SU-DHL-6 (cell line): ENCODE results near the gene NEURL4.

ENCODE experiments used
- H2AFZ ChIP-seq: fragments of 200-600 bp; sonication (generic); 2 replicates; pipeline ENCODE4 v1.6.1; 2014; ENCODE audit warnings: low read depth, mild to moderate bottlenecking, moderate library complexity, mixed read lengths, antibody characterized with exemption, low read length; ENCODE audit not compliant: severe bottlenecking
- H3F3A ChIP-seq: fragments of 200-600 bp; shearing (Covaris generic); 2 replicates; pipeline ENCODE4 v1.6.0; 2016; ENCODE audit warnings: antibody characterized with exemption, mild to moderate bottlenecking; ENCODE audit not compliant: insufficient read depth
- H3K27ac ChIP-seq: fragments of 200-600 bp; sonication (generic); 2 replicates; pipeline ENCODE4 v1.5.1; 2016; ENCODE audit warnings: low read depth, mild to moderate bottlenecking, low read length, moderate library complexity, mixed read lengths
- H3K27me3 ChIP-seq: fragments of 200-600 bp; sonication (generic), shearing (Covaris generic); 2 replicates; pipeline ENCODE4 v1.6.0; 2014; ENCODE audit warnings: mild to moderate bottlenecking, low read length
- H3K36me3 ChIP-seq: fragments of 200-600 bp; sonication (generic); 2 replicates; pipeline ENCODE4 v1.6.1; 2014; ENCODE audit warnings: mild to moderate bottlenecking, low read length, mixed read lengths
- H3K4me2 ChIP-seq: fragments of 300-600, 200-600 bp; shearing (Covaris generic), sonication (generic); 2 replicates; pipeline ENCODE4 v1.6.0; 2014; ENCODE audit warnings: low read length, low read depth, mild to moderate bottlenecking; ENCODE audit not compliant: poor library complexity, severe bottlenecking
- H3K4me3 ChIP-seq: fragments of 200-600 bp; sonication (generic); 2 replicates; pipeline ENCODE4 v1.5.1; 2014; ENCODE audit warnings: antibody characterized with exemption, low read length, mild to moderate bottlenecking, mixed read lengths; ENCODE audit not compliant: insufficient read depth, poor library complexity, severe bottlenecking
- H3K79me2 ChIP-seq: fragments of 200-600 bp; sonication (generic); 2 replicates; pipeline ENCODE4 v1.6.1; 2014; ENCODE audit warnings: mild to moderate bottlenecking, low read length, moderate library complexity; ENCODE audit not compliant: insufficient read depth
- H3K9ac ChIP-seq: fragments of 200-600 bp; sonication (generic); 2 replicates; pipeline ENCODE4 v1.7.0; 2014; ENCODE audit warnings: mild to moderate bottlenecking, low read length
- H3K9me2 ChIP-seq: fragments of 200-600 bp; sonication (generic); replicated peaks from 2 replicates; pipeline ENCODE4 v1.6.1; 2014; ENCODE audit warnings: low read length; ENCODE audit not compliant: insufficient read depth
- H3K9me3 ChIP-seq: fragments of 200-600 bp; sonication (generic); 2 replicates; pipeline ENCODE4 v1.6.1; 2014; ENCODE audit warnings: low read length, mixed read lengths; ENCODE audit not compliant: insufficient read depth
- H4K20me1 ChIP-seq: fragments of 200-600 bp; sonication (generic); 2 replicates; pipeline ENCODE4 v1.6.1; 2014; ENCODE audit warnings: low read depth, mild to moderate bottlenecking, antibody characterized with exemption, low read length, moderate library complexity, mixed read lengths
- CTCF ChIP-seq: fragments of 200-600 bp; sonication (generic); IDR thresholded peaks from one replicate; pipeline ENCODE4 v1.5.1; 2017; ENCODE audit warnings: antibody characterized with exemption, mild to moderate bottlenecking, low read length, moderate library complexity; ENCODE audit not compliant: insufficient read depth, poor library complexity, severe bottlenecking
- EZH2phosphoT487 ChIP-seq: fragments of 200-600 bp; sonication (generic), shearing (Covaris generic); conservative IDR thresholded peaks from 2 replicates; pipeline ENCODE4 v1.6.1; 2018; ENCODE audit warnings: mild to moderate bottlenecking, antibody characterized with exemption, low read length, moderate library complexity, mixed read lengths

NEURL4 gene

GRCh38 chr17:7327501-7327900 is 1.6 kb downstream of the NEURL4 start:
- H3K27ac ChIP-seq = no peak overlapping the region
- peaks cover 9% of the 10 kb centered on the region for H3F3A ChIP-seq
- H3K4me2 ChIP-seq = peak overlapping the region; percentile 69
- H2AFZ ChIP-seq = no peak overlapping the region
- no peaks in the 10 kb centered on the region for H3K9me3 ChIP-seq
- H3K9ac ChIP-seq = peak overlapping the region; percentile 94; the same call in 1 of the 2 replicates
- H3K9me2 ChIP-seq = no peaks in the 10 kb centered on the region
- no peaks in the 10 kb centered on the region for H3K36me3 ChIP-seq
- TF ChIP-seq EZH2phosphoT487 (no peak), CTCF (no peak)
- H3K4me3 ChIP-seq = no peak overlapping the region
- H4K20me1 ChIP-seq = no peaks in the 10 kb centered on the region
- no peaks in the 10 kb centered on the region for H3K27me3 ChIP-seq
- H3K79me2 ChIP-seq = peaks cover 17% of the 10 kb centered on the region; the same call in 1 of the 2 replicates

- Histone ChIP-seq H3K4me3 (no peak overlapping the region), H3K4me2 (no peak overlapping the region), H3K36me3 (no peaks in the 10 kb centered on the region), H3K9ac (no peak overlapping the region), H4K20me1 (no peaks in the 10 kb centered on the region), H3F3A (peaks cover 9% of the 10 kb centered on the region), H3K27me3 (no peaks in the 10 kb centered on the region), H3K9me2 (no peaks in the 10 kb centered on the region), H3K79me2 (peaks cover 17% of the 10 kb centered on the region; the same call in 1 of the 2 replicates), H3K27ac (no peak overlapping the region), H3K9me3 (no peaks in the 10 kb centered on the region), H2AFZ (no peak overlapping the region)
- TF ChIP-seq CTCF (no peak), EZH2phosphoT487 (no peak)
Measured at GRCh38 chr17:7327056-7327455, 2.1 kb downstream of the NEURL4 start.

- H3K9me2 ChIP-seq = no peaks in the 10 kb centered on the region
- H3K79me2 ChIP-seq = peaks cover 17% of the 10 kb centered on the region; the same call in 1 of the 2 replicates
- H3K4me2 ChIP-seq = no peak overlapping the region
- H3K27ac ChIP-seq = no peak overlapping the region
- no peak overlapping the region for H3K9ac ChIP-seq
- no peaks in the 10 kb centered on the region for H3K36me3 ChIP-seq
- no peaks in the 10 kb centered on the region for H3K27me3 ChIP-seq
- peaks cover 9% of the 10 kb centered on the region for H3F3A ChIP-seq
- H3K9me3 ChIP-seq = no peaks in the 10 kb centered on the region
- no peak overlapping the region for H3K4me3 ChIP-seq
- TF ChIP-seq EZH2phosphoT487 = no peak
- TF ChIP-seq CTCF = no peak
- no peak overlapping the region for H2AFZ ChIP-seq
- H4K20me1 ChIP-seq = no peaks in the 10 kb centered on the region
Measured at GRCh38 chr17:7326186-7326585, 2.9 kb downstream of the NEURL4 start.
